ENCODE data around the gene GNL2.
"Not testable (repeated sequence)": the region's sequence is repeated elsewhere in the genome, so short reads cannot be mapped to it uniquely, and the experiment has no call there.

GNL2 gene

DNA sequence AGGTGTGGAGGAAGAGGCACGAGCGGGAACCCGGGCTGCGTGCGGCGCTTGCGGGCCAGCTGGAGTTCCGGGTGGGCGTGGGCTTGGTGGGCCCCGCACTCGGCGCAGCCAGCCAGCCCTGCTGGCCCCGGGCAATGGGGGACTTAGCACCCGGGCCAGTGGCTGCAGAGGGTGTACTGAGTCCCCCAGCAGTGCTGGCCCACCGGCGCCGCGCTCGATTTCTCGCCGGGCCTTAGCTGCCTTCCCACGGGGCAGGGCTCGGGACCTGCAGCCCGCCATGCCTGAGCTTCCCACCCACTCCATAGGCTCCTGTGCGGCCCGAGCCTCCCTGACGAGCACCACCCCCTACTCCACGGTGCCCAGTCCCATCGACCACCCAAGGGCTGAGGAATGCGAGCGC is 77.5 kb downstream of the GNL2 start:
- DNase-seq (ENCODE audit: insufficient read length, low spot score); FAIRE-seq: not testable (repeated sequence)

GRCh38 chr1:37517569-37517968 is 78.2 kb downstream of the GNL2 start:
- DNase-seq (ENCODE audit: insufficient read length, low spot score) (no peak), FAIRE-seq (no peak)
